HG03457 (cell line): ENCODE data around the gene SPIC.

Source experiments
- ATAC-seq: cut with Tn5 transposase; IDR thresholded peaks from one replicate; pipeline ENCODE4 v1.9.1; 2021; ENCODE audit warnings: moderate number of reproducible peaks; ENCODE audit not compliant: unreplicated experiment

The SPIC gene

GRCh38 chr12:101527682-101528081 is 52.5 kb downstream of the SPIC start:
- no peak for ATAC-seq

- no peak for ATAC-seq
Measured at GRCh38 chr12:101536069-101536674, 61.0 kb downstream of the SPIC start.
